Epithelial cell of esophagus (primary cell): ENCODE data around the gene MYCBP.

Source experiments
- DNase-seq: peaks from one replicate; pipeline ENCODE4 v3.0.0; 2010; ENCODE audit warnings: low read depth
- H3K4me3 ChIP-seq: 2 replicates; pipeline ENCODE4 v1.5.1; 2011; ENCODE audit warnings: mild to moderate bottlenecking, low read length, control low read depth
- CTCF ChIP-seq: IDR thresholded peaks from 2 replicates; pipeline ENCODE4 v1.5.1; 2011; ENCODE audit warnings: low read depth, mild to moderate bottlenecking, low read length, control low read depth, inconsistent platforms; ENCODE audit not compliant: insufficient read depth; ENCODE audit errors: missing control alignments

MYCBP gene

GRCh38 chr1:38815903-38816627, 57.1 kb downstream of the MYCBP start:
- H3K4me3 ChIP-seq = no peak overlapping the region
- TF ChIP-seq CTCF = no peak
- DNase-seq = no peak

- TF ChIP-seq CTCF = no peak
- no peak for DNase-seq
These were observed 58.1 kb downstream of the MYCBP start for GRCh38 chr1:38814984-38815464.

GRCh38 chr1:38814444-38814983, 58.6 kb downstream of the MYCBP start:
- no peak for DNase-seq
- no peak overlapping the region for H3K4me3 ChIP-seq
- TF ChIP-seq CTCF = no peak

More at GRCh38 chr1:38814984-38815464, 58.1 kb downstream of the MYCBP start:
- H3K4me3 ChIP-seq = no peak overlapping the region

GRCh38 chr1:38812981-38813380, 60.2 kb downstream of the MYCBP start:
- DNase-seq = no peak
- TF ChIP-seq CTCF = no peak

More at GRCh38 chr1:38812981-38813380, 60.2 kb downstream of the MYCBP start:
- H3K4me3 ChIP-seq = no peak overlapping the region
